DMS53 (cell line): ENCODE results near the gene GNG4.
A peak's percentile ranks its signal among the peaks of the same experiment; 100 is the strongest.
"Not testable (repeated sequence)": the region's sequence is repeated elsewhere in the genome, so short reads cannot be mapped to it uniquely, and the experiment has no call there.

Experiments used
- DNase-seq: peaks from one replicate; lab custom pipeline; 2025; lab: John Stamatoyannopoulos, UW

Gene GNG4

DNA sequence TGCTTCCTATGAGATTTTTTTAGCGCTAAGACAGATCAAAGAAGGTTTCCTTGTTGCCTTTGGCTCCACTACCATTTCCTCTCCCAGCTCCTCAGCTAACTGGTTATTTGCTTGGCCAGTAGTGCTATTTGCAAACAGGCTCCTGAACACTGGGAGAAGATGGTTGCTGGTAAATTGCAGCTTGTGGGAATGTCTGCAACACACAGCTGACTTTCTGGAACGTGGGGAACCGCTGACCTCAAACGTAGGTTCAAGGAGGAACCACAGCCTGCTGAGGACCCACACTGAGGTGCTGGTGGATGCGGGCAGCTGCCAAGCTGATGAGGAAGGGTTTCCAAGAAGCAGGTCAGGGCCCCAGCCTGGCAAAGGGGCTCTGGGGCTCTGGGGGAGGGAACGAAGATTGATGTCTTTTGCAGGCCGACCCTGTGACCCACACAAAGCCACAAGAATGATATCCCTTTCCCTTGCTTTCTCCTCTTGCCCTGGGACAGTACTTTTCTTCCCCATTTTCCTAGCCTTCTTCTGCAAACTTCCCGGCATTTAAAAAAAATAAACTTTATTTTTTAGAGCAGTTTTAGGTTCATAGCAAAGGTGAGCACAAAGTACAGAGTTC is 24.8 kb downstream of the GNG4 start:
- DNase-seq = no peak

DNA sequence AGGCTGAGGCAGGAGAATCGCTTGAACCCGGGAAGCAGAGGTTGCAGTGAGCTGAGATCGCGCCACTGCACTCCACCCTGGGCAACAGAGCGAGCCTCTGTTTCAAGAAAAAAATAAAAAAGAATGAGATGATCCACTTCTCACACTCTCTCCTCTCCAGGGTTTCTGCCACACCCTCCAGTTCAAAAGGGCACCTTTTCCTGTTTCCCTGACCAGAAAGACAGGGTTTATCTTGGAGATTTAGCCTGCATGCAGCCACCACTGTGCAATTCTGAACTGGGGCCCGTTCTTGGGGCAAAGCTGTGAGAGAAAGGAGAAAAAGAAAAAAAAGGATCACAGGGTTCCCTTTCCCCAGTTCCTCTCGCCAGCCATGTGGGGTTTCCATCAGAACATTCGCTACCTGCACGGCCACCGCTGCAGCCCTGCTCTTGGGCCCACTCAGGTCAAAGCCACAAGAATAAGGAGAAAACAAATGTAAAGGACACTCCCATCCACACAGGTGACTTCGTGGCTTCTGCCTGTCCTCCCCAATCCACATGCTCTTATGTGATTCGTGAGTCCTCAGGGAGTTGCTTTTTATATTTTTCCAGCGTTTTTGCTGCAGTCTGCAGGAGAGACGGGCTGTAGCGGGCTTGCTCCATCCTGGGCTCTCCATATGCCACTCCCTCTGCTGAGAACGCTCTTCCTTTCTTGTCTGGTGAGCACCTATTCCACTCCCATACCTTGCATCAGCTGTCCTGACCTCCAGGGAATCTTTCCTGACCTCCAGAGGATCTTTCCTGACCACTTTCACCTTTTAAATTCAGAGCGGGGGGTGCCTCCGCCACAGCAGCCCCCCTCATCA is 26.4 kb downstream of the GNG4 start:
- DNase-seq = no peak

DNA sequence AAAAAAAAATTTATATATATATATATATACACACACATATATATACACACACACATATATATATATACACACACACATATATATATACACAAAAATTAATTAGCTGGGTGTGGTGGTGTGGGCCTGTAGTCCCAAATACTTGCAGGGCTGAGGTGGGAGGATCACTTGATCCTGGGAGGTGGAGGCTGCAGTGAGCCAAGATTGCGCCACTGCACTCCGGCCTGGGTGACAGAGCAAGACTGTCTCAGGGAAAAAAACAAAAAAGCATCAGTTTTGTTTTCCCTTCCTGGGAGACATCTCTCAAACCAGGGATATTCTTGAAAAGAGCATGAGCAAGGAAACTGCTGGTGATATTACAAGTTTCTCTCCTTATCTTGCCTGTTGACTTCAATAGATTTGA is 30.4 kb downstream of the GNG4 start:
- not testable (repeated sequence) for DNase-seq

DNA sequence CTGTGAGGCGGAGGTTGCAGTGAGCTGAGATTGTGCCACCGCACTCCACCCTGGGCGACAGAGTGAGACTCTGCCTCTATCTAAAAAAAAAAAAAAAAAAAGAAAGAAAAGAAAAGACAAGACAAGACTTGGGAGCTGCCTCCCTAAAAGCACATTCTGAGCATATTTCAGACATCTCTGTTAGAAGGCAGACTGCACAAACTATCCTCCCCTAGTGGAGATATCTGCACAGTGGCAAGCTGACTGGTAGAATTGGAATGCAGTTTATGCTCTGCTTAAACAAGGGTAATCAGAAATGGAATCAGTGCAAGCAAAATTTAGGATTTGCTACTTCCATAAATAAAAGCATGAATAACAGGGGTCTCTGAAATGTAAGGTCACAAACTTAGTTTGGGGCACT is 31.8 kb downstream of the GNG4 start:
- DNase-seq = no peak

DNA sequence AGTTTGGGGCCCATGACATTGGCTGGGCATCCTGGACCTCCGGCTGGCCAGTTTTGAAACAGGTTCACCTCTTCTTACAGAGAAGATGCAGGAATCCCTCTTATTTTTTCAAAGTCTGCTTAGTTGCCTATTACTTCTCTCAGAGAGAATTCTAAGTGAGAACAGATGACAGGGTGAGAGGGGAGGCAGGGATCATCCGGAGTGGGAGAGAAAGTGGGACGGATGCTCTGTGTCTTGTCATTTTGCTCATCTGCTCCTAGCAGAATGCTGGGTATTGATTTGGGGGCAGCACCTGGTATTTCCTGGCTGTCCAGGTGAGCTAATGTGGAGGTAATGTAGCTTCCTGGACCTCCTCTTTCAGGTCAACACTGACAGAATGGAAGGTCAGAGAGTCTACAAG is 32.4 kb downstream of the GNG4 start:
- no peak for DNase-seq

GRCh38 chr1:235614442-235614954 is 35.1 kb downstream of the GNG4 start:
- no peak for DNase-seq

GRCh38 chr1:235613602-235614001 is 36.0 kb downstream of the GNG4 start:
- DNase-seq = no peak

DNA sequence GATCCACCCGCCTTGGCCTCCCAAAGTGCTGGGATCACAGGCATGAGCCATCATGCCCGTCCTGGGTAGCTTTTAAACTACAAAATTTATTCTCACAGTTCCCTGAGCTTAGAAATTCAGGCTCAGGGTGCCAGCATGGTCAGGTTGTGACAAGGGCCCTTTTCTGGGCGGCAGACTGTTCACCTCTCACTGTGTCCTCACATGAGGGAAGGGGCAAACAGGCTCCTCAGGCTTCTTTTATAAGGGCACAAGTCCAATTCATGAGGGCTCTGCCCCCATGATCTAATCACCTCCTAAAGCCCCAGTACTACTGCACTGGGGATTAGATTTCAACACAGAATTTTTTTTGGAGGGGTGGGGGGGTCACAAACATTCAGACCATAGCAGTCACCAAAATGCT is 36.8 kb downstream of the GNG4 start:
- no peak for DNase-seq

- DNase-seq = no peak
Observed at GRCh38 chr1:235610157-235610556, 39.4 kb downstream of the GNG4 start.

GRCh38 chr1:235608278-235608677 is 41.3 kb downstream of the GNG4 start:
- no peak for DNase-seq

- no peak for DNase-seq
Observed at GRCh38 chr1:235607284-235607683, 42.3 kb downstream of the GNG4 start.

GRCh38 chr1:235601104-235601503 is 48.5 kb downstream of the GNG4 start:
- peak; percentile 38 for DNase-seq

- DNase-seq = no peak
Observed at GRCh38 chr1:235599536-235599935, 50.0 kb downstream of the GNG4 start.

GRCh38 chr1:235597867-235598553 is 51.6 kb downstream of the GNG4 start:
- peak; percentile 32 for DNase-seq

GRCh38 chr1:235595079-235595478 is 54.5 kb downstream of the GNG4 start:
- DNase-seq = no peak

- not testable (repeated sequence) for DNase-seq
Observed at GRCh38 chr1:235594281-235594895, 55.2 kb downstream of the GNG4 start.

- peak; percentile 58 for DNase-seq
Observed at GRCh38 chr1:235588916-235589515, 60.6 kb downstream of the GNG4 start.

DNA sequence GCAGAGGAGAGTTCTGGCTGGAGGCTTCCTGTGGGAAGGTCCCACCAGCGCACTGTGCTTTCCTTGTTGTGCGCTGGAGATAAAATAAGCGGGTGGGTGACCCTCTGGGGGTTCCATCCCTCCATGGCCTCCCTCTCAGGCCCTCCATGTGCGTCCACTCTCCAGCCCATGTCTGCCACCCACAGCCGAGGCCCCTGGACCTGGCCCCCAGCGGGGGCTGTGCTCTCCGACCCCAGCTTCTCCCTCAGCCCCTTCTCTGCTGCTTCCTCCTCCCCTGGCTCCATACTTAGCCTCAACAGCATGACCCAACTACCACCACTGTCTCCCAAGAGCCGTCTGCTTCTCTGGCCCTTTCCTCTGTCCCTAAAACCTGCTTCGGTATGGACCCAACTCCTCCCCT is 61.4 kb downstream of the GNG4 start:
- DNase-seq = no peak

DNA sequence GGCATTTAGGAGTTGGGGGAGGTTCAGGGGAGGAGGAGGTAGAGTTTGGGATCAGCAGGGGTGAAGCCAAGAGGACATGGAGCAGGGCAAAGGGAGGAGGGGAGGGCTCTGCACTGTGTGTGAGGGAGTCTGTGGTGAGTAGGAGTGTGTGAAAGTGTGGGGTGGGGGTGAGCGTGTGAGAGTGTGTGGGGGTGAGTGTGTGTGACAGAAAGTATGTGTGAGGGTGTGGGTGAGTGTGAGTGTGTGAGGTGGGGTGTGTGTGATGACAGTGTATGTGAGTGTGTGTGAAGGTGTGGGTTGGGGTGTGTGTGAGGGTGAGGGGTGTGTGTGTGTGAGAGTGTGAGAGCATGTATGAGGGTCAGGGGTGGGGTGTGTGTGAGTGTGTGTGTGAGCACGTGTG is 62.6 kb downstream of the GNG4 start:
- DNase-seq = no peak

DNA sequence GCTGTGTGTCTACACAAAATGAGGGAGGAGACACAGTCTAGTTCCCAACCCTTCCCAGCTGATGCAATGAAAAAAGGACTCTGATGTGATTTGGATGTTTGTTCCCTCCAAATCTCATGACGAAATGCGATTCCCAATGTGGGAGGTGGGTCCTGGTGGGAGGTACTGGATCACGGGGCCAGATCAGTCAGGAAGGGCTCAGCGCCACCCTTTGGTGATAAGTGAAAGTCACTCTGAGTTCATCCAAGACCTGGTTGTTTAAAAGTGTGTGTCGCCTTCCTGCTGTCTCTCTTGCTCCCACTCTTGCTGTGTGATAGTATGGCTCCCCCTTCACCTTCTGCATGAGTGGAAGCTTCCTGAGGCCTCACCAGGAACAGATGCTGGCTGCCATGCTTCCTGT is 63.2 kb downstream of the GNG4 start:
- DNase-seq = no peak

DNA sequence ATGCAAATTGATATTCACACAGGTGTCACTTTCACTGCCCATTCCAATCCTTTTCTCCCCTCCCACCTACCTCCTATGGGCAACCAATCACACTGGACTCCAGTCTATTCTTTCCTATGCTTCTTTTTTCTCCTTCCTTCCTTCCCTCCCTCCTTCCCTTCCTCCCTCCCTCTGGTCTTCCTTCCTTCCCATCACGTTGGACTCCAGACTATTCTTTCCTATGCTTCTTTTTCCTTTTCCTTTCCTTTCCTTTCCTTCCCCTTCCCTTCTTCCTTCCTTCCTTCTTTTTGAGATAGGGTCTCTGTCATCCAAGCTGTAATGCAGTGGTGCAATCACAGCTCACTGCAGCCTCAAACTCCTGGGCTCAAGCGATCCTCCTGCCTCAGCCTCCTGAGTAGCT is 64.6 kb downstream of the GNG4 start:
- DNase-seq = no peak

DNA sequence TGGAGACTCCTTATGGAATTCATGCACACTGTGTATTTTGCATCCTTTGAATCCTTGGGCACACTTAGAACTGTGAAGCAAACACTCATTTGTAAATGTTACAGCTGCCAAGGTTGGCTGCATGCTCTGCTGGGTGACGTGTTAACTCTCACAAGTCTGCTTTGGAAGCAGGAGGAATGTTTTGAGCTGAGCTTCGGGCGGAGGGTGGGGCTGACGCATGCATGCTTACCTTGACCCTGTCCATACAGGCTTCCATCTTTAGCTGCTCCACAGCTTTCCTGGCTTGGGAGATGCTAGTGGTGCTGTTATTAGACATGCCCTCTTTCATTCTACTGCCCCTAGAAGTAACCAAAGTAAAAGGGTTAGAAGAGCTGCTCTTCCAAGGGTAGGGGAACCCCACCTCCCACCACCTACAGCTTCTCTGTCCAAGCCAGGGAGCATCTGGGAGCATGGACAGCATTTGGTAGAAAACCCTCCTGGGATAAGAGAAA is 66.0 kb downstream of the GNG4 start:
- DNase-seq = no peak
